SK-N-SH treated with all-trans-retinoic acid at 6 μM for 48 hours (cell line): ENCODE results near the gene THUMPD2.

Experiments used
- ATAC-seq: fragments of 200-7000 bp; cut with Tn5 transposase; 3 replicates; pipeline ENCODE4 v1.9.1; 2020; ENCODE audit warnings: mild to moderate bottlenecking, moderate library complexity
- ARNTL ChIP-seq: fragments of 450-650 bp; formaldehyde crosslinking; IDR thresholded peaks from 2 replicates; pipeline ENCODE4 v1.5.0; 2020; ENCODE audit warnings: low read depth, mild to moderate bottlenecking, moderate library complexity, borderline replicate concordance
- BACH2 ChIP-seq: fragments of 250-450 bp; sonication (Bioruptor Pico); IDR thresholded peaks from 2 replicates; pipeline ENCODE4 v1.9.0; 2021; ENCODE audit warnings: mild to moderate bottlenecking, borderline replicate concordance
- CREB5 ChIP-seq: fragments of 250-450 bp; sonication (Bioruptor Pico); IDR thresholded peaks from 2 replicates; pipeline ENCODE4 v1.5.1; 2020; ENCODE audit warnings: low read depth, mild to moderate bottlenecking, moderate library complexity
- CSDC2 ChIP-seq: fragments of 250-450 bp; sonication (Bioruptor Pico); IDR thresholded peaks from 2 replicates; pipeline ENCODE4 v1.5.0; 2020; ENCODE audit warnings: mild to moderate bottlenecking, moderate library complexity
- CSRNP3 ChIP-seq: fragments of 250-450 bp; sonication (Bioruptor Pico); IDR thresholded peaks from 2 replicates; pipeline ENCODE4 v1.5.1; 2021; ENCODE audit warnings: mild to moderate bottlenecking, moderate library complexity
- ESRRG ChIP-seq: fragments of 250-450 bp; sonication (Bioruptor Pico); IDR thresholded peaks from 2 replicates; pipeline ENCODE4 v1.6.1; 2021; ENCODE audit warnings: mild to moderate bottlenecking
- GLIS3 ChIP-seq: fragments of 250-450 bp; sonication (Bioruptor Pico); IDR thresholded peaks from 2 replicates; pipeline ENCODE4 v1.5.0; 2020; ENCODE audit warnings: mild to moderate bottlenecking, moderate library complexity
- ISL1 ChIP-seq: fragments of 250-450 bp; sonication (Bioruptor Pico); IDR thresholded peaks from 2 replicates; pipeline ENCODE4 v2.1.2; 2022; ENCODE audit warnings: mild to moderate bottlenecking, moderate library complexity
- OSR1 ChIP-seq: fragments of 250-450 bp; sonication (Bioruptor Pico); IDR thresholded peaks from 2 replicates; pipeline ENCODE4 v1.8.0; 2022; ENCODE audit warnings: moderate library complexity, mild to moderate bottlenecking, inconsistent platforms
- PPARA ChIP-seq: fragments of 250-450 bp; sonication (Bioruptor Pico); IDR thresholded peaks from 2 replicates; pipeline ENCODE4 v1.5.0; 2020; ENCODE audit warnings: mild to moderate bottlenecking, borderline replicate concordance
- RARB ChIP-seq: fragments of 250-450 bp; sonication (Bioruptor Pico); IDR thresholded peaks from 2 replicates; pipeline ENCODE4 v1.8.0; 2021; ENCODE audit warnings: mild to moderate bottlenecking, moderate library complexity
- SNAI2 ChIP-seq: fragments of 250-450 bp; sonication (Bioruptor Pico); IDR thresholded peaks from 2 replicates; pipeline ENCODE4 v1.5.0; 2020; ENCODE audit warnings: mild to moderate bottlenecking, moderate library complexity
- TOX ChIP-seq: fragments of 250-450 bp; sonication (Bioruptor Pico); IDR thresholded peaks from 2 replicates; pipeline ENCODE4 v1.8.0; 2021; ENCODE audit warnings: mild to moderate bottlenecking, moderate library complexity, borderline replicate concordance
- ZC3H10 ChIP-seq: fragments of 250-450 bp; sonication (Bioruptor Pico); IDR thresholded peaks from 2 replicates; pipeline ENCODE4 v1.5.1; 2021; ENCODE audit warnings: mild to moderate bottlenecking, moderate library complexity
- ZFP3 ChIP-seq: fragments of 250-450 bp; sonication (Bioruptor Pico); IDR thresholded peaks from 2 replicates; pipeline ENCODE4 v1.5.0; 2020; ENCODE audit warnings: mild to moderate bottlenecking, moderate library complexity
- ZNF565 ChIP-seq: fragments of 450-650 bp; formaldehyde crosslinking; conservative IDR thresholded peaks from 2 replicates; pipeline ENCODE4 v1.5.0; 2020; ENCODE audit warnings: low read depth, mild to moderate bottlenecking, moderate library complexity
- ZNF8 ChIP-seq: fragments of 450-650 bp; formaldehyde crosslinking; IDR thresholded peaks from 2 replicates; pipeline ENCODE4 v1.5.0; 2020; ENCODE audit warnings: mild to moderate bottlenecking, moderate library complexity
- TF ChIP-seq, protein P1 (sequence below): fragments of 250-450 bp; sonication (Bioruptor Pico); IDR thresholded peaks from 2 replicates; pipeline ENCODE4 v1.8.0; 2020; ENCODE audit warnings: mild to moderate bottlenecking, moderate library complexity, borderline replicate concordance
- TF ChIP-seq, protein P2 (sequence below): fragments of 250-450 bp; sonication (Bioruptor Pico); IDR thresholded peaks from 2 replicates; pipeline ENCODE4 v1.5.0; 2020; ENCODE audit warnings: mild to moderate bottlenecking, moderate library complexity
- TF ChIP-seq, protein P3 (sequence below): fragments of 250-450 bp; sonication (Bioruptor Pico); IDR thresholded peaks from 2 replicates; pipeline ENCODE4 v1.8.0; 2021; ENCODE audit warnings: low read depth, mild to moderate bottlenecking, moderate library complexity, borderline replicate concordance

Gene THUMPD2

GRCh38 chr2:39688181-39688580, 90.9 kb downstream of the THUMPD2 start:
- ATAC-seq, result no peak

DNA sequence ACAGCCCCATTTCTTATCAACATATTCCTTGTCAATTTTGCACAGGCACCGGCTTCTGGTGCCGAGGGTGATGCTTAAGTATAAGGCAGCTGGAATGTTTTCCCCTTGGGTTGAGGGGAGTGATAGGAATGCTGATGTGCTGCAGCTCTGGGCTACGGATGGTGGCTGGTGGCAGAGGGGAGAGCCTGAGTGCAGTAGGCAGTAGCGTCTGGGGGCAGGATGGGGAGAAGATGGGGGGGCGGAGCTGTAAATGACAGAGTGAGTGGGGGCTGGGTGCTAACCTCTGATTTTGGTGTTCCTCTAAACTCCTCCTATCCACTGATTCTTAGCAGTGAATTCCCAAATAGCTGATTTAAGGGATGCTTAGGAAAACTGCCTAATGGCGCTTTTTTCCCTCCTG, 92.6 kb downstream of the THUMPD2 start:
- no peak for ATAC-seq
- no peak for TF ChIP-seq CREB5 (CRISPR knock-in tag)
- TF ChIP-seq CSDC2 (CRISPR knock-in tag), result no peak
- TF ChIP-seq ZNF565, result no peak
- TF ChIP-seq ZNF8 (CRISPR knock-in tag), result no peak
- no peak for TF ChIP-seq ZFP3
- TF ChIP-seq ISL1 (CRISPR knock-in tag), result no peak
- TF ChIP-seq OSR1 (CRISPR knock-in tag), result no peak
- TF ChIP-seq PPARA (CRISPR knock-in tag), result no peak
- no peak for TF ChIP-seq GLIS3
- TF ChIP-seq, protein P1, sequence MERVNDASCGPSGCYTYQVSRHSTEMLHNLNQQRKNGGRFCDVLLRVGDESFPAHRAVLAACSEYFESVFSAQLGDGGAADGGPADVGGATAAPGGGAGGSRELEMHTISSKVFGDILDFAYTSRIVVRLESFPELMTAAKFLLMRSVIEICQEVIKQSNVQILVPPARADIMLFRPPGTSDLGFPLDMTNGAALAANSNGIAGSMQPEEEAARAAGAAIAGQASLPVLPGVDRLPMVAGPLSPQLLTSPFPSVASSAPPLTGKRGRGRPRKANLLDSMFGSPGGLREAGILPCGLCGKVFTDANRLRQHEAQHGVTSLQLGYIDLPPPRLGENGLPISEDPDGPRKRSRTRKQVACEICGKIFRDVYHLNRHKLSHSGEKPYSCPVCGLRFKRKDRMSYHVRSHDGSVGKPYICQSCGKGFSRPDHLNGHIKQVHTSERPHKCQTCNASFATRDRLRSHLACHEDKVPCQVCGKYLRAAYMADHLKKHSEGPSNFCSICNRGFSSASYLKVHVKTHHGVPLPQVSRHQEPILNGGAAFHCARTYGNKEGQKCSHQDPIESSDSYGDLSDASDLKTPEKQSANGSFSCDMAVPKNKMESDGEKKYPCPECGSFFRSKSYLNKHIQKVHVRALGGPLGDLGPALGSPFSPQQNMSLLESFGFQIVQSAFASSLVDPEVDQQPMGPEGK (CRISPR knock-in tag), result no peak
- no peak for TF ChIP-seq BACH2 (CRISPR knock-in tag)
- TF ChIP-seq, protein P2, sequence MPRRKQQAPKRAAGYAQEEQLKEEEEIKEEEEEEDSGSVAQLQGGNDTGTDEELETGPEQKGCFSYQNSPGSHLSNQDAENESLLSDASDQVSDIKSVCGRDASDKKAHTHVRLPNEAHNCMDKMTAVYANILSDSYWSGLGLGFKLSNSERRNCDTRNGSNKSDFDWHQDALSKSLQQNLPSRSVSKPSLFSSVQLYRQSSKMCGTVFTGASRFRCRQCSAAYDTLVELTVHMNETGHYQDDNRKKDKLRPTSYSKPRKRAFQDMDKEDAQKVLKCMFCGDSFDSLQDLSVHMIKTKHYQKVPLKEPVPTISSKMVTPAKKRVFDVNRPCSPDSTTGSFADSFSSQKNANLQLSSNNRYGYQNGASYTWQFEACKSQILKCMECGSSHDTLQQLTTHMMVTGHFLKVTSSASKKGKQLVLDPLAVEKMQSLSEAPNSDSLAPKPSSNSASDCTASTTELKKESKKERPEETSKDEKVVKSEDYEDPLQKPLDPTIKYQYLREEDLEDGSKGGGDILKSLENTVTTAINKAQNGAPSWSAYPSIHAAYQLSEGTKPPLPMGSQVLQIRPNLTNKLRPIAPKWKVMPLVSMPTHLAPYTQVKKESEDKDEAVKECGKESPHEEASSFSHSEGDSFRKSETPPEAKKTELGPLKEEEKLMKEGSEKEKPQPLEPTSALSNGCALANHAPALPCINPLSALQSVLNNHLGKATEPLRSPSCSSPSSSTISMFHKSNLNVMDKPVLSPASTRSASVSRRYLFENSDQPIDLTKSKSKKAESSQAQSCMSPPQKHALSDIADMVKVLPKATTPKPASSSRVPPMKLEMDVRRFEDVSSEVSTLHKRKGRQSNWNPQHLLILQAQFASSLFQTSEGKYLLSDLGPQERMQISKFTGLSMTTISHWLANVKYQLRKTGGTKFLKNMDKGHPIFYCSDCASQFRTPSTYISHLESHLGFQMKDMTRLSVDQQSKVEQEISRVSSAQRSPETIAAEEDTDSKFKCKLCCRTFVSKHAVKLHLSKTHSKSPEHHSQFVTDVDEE (CRISPR knock-in tag), result no peak
- no peak for TF ChIP-seq SNAI2 (CRISPR knock-in tag)
- TF ChIP-seq TOX (CRISPR knock-in tag), result no peak
- no peak for TF ChIP-seq CSRNP3 (CRISPR knock-in tag)
- no peak for TF ChIP-seq RARB (CRISPR knock-in tag)
- TF ChIP-seq ZC3H10 (CRISPR knock-in tag), result no peak
- TF ChIP-seq ESRRG (CRISPR knock-in tag), result no peak
- no peak for TF ChIP-seq ARNTL

More at GRCh38 chr2:39688181-39688580, 90.9 kb downstream of the THUMPD2 start:
- TF ChIP-seq, protein P3, sequence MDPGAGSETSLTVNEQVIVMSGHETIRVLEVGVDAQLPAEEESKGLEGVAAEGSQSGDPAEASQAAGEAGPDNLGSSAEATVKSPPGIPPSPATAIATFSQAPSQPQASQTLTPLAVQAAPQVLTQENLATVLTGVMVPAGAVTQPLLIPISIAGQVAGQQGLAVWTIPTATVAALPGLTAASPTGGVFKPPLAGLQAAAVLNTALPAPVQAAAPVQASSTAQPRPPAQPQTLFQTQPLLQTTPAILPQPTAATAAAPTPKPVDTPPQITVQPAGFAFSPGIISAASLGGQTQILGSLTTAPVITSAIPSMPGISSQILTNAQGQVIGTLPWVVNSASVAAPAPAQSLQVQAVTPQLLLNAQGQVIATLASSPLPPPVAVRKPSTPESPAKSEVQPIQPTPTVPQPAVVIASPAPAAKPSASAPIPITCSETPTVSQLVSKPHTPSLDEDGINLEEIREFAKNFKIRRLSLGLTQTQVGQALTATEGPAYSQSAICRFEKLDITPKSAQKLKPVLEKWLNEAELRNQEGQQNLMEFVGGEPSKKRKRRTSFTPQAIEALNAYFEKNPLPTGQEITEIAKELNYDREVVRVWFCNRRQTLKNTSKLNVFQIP (CRISPR knock-in tag), result no peak
- no peak for TF ChIP-seq PPARA (CRISPR knock-in tag)
- TF ChIP-seq, protein P2 (CRISPR knock-in tag), result no peak
